Measurements from ENCODE around the gene GRK4. TPM values are rescaled to one million over a fixed set of nuclear protein-coding genes. Genes with fewer than 3 reads are reported as not detected.
A peak's percentile ranks its signal among the peaks of the same experiment; 100 is the strongest.

The GRK4 gene
- total and polyA plus RNA-seq, 10 of the 15 experiments (the other 5 are each of a cell fraction or from before 2014, with no cell fraction given), result 1.1 to 4.0 (median 2.5) TPM

GRCh38 chr4:3021127-3021526 is 57.8 kb downstream of the GRK4 start:
- peaks cover 8% of the 10 kb centered on the region; the same call in 2 of the 3 replicates for H3K9me3 ChIP-seq (replicated peaks; ENCODE audit: control insufficient read depth, insufficient read depth, low read length)
- peak overlapping the region; percentile 17; the same call in 1 of the 2 replicates for H2AFZ ChIP-seq (ENCODE audit: control insufficient read depth, low read depth, low read length)
- ChIA-PET RAD21 (ENCODE audit: unreplicated experiment) (interaction anchor here (1.1 kb wide), 1 partner anchor 15 kb away, joined by 4 read pairs; no protein-coding TSS in a partner anchor), CTCF (interaction anchor here (1.6 kb wide), 1 partner anchor 11 kb away, joined by 3 read pairs; no protein-coding TSS in a partner anchor), POLR2A (interaction anchor here (1.4 kb wide), 1 partner anchor 12 kb away, joined by 3 read pairs; no protein-coding TSS in a partner anchor), SMC1A (ENCODE audit: uncharacterized antibody, unreplicated experiment) (no interaction called here)
- DNase-seq (ENCODE audit: low read depth, low spot score) (no peak), ATAC-seq (no peak), FAIRE-seq (no peak)
- no TSS peak for BruUV-seq (replicated peaks)
- H3K4me1 ChIP-seq (ENCODE audit: control insufficient read depth, insufficient read depth, low read length), result peaks cover 29% of the 10 kb centered on the region
- no peak overlapping the region for H3K4me3 ChIP-seq
- H3K36me3 ChIP-seq (ENCODE audit: control insufficient read depth in 2 of 2, insufficient read depth in 2 of 2, low read length in 1 of 2), result no peaks in the 10 kb centered on the region
- H3K79me2 ChIP-seq (ENCODE audit: control insufficient read depth, insufficient read depth, low read length), result no peaks in the 10 kb centered on the region
- H3K9ac ChIP-seq (ENCODE audit: control insufficient read depth, insufficient read depth, low read length), result no peak overlapping the region
- 41% methylated on average over 6 of the region's 6 CpGs for whole genome bisulfite sequencing (ENCODE audit: insufficient coverage, insufficient replicate concordance, low lambda C conversion rate, missing lambda C conversion rate)
- no peaks in the 10 kb centered on the region for H3K27me3 ChIP-seq (replicated peaks in 1 of 2; ENCODE audit: control insufficient read depth in 2 of 2, insufficient read depth in 2 of 2, low read length in 1 of 2)
- no peak overlapping the region for H3K27ac ChIP-seq (ENCODE audit: control insufficient read depth, insufficient read depth)
- intact Hi-C loops (cut with micrococcal nuclease; ENCODE audit: unreplicated experiment), result no loop called here
- H3K4me2 ChIP-seq (ENCODE audit: control insufficient read depth, insufficient read depth), result peak overlapping the region; percentile 77; the same call in 1 of the 2 replicates
- in situ Hi-C loops (cut with MboI), result no loop called here
- TF ChIP-seq ESRRA (IDR thresholded peaks at IDR 0.05; ENCODE audit: low read length) (no peak), IKZF2 (IDR thresholded peaks at IDR 0.05) (no peak), YY1 (IDR thresholded peaks at IDR 0.05; ENCODE audit: low read depth, low read length) (no peak), ZNF687 (IDR thresholded peaks at IDR 0.05) (no peak), MAX (IDR thresholded peaks at IDR 0.05; ENCODE audit: low read depth, low read length) (no peak), PKNOX1 (IDR thresholded peaks at IDR 0.05) (no peak), CBX3 (IDR thresholded peaks at IDR 0.05; ENCODE audit: borderline replicate concordance, low read depth) (no peak), MEF2A (IDR thresholded peaks at IDR 0.05; ENCODE audit: insufficient read depth, low read depth, low read length) (no peak), BHLHE40 (IDR thresholded peaks at IDR 0.05; ENCODE audit: borderline replicate concordance in 1 of 2, low read depth in 2 of 2, low read length in 1 of 2) (no peak), IRF5 (IDR thresholded peaks at IDR 0.05; ENCODE audit: borderline replicate concordance) (no peak), GABPA (IDR thresholded peaks at IDR 0.05; ENCODE audit: low read depth) (no peak)
- no peaks in the 10 kb centered on the region for H4K20me1 ChIP-seq (ENCODE audit: control insufficient read depth, insufficient read depth)
